Stimulated activated CD4-positive, alpha-beta T cell treated with anti-CD3 and anti-CD28 coated beads, Interleukin-15, amount 100 ng/mL, for 48 hours (primary cell): ENCODE data around the gene THRSP.

Source experiments
- DNase-seq, 2 donors: peaks; one replicate each; pipeline ENCODE4 v3.0.0-alpha.2; 2020; ENCODE audit warnings: low read depth in 2 of 2

The THRSP gene

GRCh38 chr11:78097666-78098385, 34.2 kb downstream of the THRSP start:
- no peak for DNase-seq

GRCh38 chr11:78099666-78100065, 36.0 kb downstream of the THRSP start:
- no peak for DNase-seq

- DNase-seq: no peak
Observed at GRCh38 chr11:78100261-78100660, 36.6 kb downstream of the THRSP start.

DNA sequence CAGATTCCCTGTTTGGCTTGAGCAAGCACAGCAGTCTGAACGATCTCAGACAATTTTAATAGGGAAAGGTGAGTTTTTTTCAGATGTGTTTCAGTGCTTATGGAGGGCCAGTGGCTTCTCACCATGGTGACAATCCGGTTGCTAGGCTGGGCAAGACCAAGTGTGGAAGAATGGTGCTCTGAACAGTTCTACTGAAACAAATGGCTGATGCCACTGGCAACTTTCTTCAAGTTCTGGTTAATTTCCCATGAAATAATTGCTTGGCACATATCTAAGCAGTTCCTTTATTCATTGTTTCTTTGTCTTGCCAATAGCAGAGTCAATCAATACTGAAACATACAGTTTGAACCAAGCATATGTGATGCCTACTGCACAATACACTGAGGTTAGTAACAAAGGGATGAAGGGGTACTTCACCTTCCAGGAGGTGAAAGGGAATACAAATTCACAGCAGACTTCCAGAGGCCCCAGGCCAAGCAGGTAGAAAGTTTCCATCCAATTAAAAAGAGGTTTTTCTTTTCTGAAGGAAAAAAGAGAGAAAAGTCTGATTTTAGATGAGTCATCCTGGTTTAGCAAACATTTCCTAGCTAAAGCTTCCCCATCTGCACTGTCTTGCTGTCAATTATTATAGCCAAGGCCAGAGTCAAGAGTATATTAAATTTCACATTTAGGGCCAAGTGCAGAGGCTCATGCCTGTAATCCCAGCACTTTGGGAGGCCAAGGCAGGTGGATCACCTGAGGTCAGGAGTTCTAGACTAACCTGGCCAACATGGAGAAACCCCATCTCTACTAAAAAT, 37.2 kb downstream of the THRSP start:
- DNase-seq: no peak

GRCh38 chr11:78109081-78110015, 45.7 kb downstream of the THRSP start:
- DNase-seq: no peak

DNA sequence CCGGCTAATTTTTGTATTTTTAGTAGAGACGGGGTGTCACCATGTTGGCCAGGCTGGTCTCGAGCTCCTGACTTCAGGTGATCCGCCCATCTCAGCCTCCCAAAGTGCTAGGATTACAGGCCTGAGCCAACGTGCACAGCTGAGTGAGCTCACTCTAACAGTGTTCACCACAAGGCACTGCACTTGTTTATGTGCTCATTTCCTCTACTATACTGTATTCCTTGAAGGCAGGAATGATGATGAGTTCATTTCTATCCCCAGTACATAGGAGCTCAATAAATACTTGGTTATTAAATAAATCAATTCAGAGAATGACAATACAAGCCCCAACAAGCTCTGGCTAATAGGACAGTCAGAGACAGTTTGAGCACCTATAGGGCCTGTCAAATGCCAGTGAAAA, 46.7 kb downstream of the THRSP start:
- DNase-seq: no peak

GRCh38 chr11:78110830-78111229, 47.2 kb downstream of the THRSP start:
- no peak for DNase-seq

- no peak for DNase-seq
Observed at GRCh38 chr11:78111298-78111697, 47.6 kb downstream of the THRSP start.

- no peak for DNase-seq
Observed at GRCh38 chr11:78112582-78113275, 49.1 kb downstream of the THRSP start.
